Left ventricle myocardium inferior (tissue), 1 donor: ENCODE data around the gene WEE2. TPM values are rescaled to one million over a fixed set of nuclear protein-coding genes. Genes with fewer than 3 reads are reported as not detected.

ENCODE experiments used
- DNase-seq: peaks from one replicate; pipeline ENCODE4 v3.0.0-alpha.2; 2020
- H3K27ac ChIP-seq: fragments of 200-600 bp; replicated peaks from 2 replicates; pipeline ENCODE4 v1.8.0; 2021
- H3K27me3 ChIP-seq: fragments of 200-600 bp; 2 replicates; pipeline ENCODE4 v1.8.0; 2021; ENCODE audit warnings: low read depth
- H3K36me3 ChIP-seq: fragments of 200-600 bp; 2 replicates; pipeline ENCODE4 v1.8.0; 2021
- H3K4me1 ChIP-seq: fragments of 200-600 bp; 2 replicates; pipeline ENCODE4 v1.8.0; 2021
- H3K4me3 ChIP-seq: fragments of 200-600 bp; 2 replicates; pipeline ENCODE4 v1.8.0; 2021; ENCODE audit warnings: mild to moderate bottlenecking, moderate library complexity
- H3K9me3 ChIP-seq: fragments of 200-600 bp; replicated peaks from 2 replicates; pipeline ENCODE4 v1.8.0; 2021
- intact Hi-C: fragments of 100-400 bp; cut with micrococcal nuclease; formaldehyde crosslinking; loops from one replicate; pipeline ENCODE4 v1.11.0; 2022
- total RNA-seq: library from RNA; stranded (reverse); fragmentation: NEBNext Ultra II Directional; extraction: Animal tissue kit (Norgen Biotek cat#: 25700); gene quantifications from one replicate; pipeline ENCODE4 v1.2.1, GENCODE V29; 2021
- TF ChIP-seq, protein P1 (sequence below): fragments of 200-600 bp; IDR thresholded peaks from 2 replicates; pipeline ENCODE4 v1.8.0; 2021; ENCODE audit warnings: antibody characterized with exemption, mild to moderate bottlenecking, borderline replicate concordance
- donor health status: DM: no; HTN: yes; CAD: no; lungs with severe emphysema.

Gene WEE2
- total RNA-seq, 1 donor from 2014 or later, result not detected

DNA sequence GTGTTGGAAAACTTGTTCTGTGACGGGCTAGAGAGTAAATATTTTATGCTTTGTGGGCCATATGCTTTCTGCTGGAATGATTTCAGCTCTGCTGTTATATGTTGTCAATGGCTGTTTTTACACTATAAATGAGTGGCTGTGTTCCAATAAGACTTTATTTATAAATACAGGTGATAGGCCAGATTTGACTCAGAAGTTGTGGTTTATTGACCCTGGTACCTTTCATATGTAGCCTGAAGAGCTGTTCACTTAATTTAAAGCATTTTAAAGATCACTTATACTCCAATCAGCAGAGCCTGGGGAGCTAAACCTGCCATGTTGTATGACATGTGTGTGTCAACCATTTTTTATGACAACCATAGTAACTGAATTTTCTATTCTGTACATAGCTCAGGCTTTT lies 20.9 kb downstream of the WEE2 start:
- intact Hi-C loops, result no loop called here
- Histone ChIP-seq H3K4me3 (no peak overlapping the region), H3K36me3 (no peaks in the 10 kb centered on the region), H3K27ac (no peak overlapping the region), H3K9me3 (no peaks in the 10 kb centered on the region), H3K4me1 (no peaks in the 10 kb centered on the region), H3K27me3 (no peaks in the 10 kb centered on the region)
- TF ChIP-seq, protein P1, sequence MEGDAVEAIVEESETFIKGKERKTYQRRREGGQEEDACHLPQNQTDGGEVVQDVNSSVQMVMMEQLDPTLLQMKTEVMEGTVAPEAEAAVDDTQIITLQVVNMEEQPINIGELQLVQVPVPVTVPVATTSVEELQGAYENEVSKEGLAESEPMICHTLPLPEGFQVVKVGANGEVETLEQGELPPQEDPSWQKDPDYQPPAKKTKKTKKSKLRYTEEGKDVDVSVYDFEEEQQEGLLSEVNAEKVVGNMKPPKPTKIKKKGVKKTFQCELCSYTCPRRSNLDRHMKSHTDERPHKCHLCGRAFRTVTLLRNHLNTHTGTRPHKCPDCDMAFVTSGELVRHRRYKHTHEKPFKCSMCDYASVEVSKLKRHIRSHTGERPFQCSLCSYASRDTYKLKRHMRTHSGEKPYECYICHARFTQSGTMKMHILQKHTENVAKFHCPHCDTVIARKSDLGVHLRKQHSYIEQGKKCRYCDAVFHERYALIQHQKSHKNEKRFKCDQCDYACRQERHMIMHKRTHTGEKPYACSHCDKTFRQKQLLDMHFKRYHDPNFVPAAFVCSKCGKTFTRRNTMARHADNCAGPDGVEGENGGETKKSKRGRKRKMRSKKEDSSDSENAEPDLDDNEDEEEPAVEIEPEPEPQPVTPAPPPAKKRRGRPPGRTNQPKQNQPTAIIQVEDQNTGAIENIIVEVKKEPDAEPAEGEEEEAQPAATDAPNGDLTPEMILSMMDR, result no peak
- DNase-seq, result no peak

DNA sequence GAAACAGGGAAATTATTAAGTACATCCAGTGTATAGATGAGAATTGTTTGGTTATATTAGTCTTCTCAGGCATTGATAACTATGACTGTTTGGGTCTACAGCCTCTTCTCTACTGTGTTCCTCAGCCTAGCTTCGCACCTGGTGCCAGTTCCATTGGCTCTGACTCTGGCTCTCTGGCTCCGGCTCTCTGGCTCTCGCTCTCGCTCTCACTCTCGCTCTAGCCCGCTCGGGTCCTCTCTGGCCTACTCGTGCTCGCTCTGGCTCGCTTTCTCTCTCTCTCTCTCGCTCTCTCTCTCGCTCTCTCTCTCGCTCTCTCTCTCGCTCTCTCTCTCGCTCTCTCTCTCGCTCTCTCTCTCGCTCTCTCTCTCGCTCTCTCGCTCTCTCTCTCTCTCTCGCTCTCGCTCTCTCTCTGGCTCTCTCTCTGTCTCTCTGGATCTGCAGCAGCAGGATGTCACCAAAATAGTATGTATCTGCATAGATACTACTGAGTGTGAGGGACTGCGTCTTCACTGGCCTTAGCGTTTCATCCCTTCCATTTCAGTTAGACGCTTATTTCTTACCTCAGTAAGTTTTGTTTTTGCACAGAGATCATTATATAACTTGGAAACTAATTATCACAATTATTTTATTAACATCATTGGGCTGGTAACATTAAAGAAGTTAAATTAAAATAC lies 23.5 kb downstream of the WEE2 start:
- TF ChIP-seq, protein P1, result no peak
- H3K36me3 ChIP-seq, result no peaks in the 10 kb centered on the region
- no peaks in the 10 kb centered on the region for H3K9me3 ChIP-seq
- no peak overlapping the region for H3K4me3 ChIP-seq
- no peak overlapping the region for H3K27ac ChIP-seq
- DNase-seq, result no peak
- H3K4me1 ChIP-seq, result no peaks in the 10 kb centered on the region
- H3K27me3 ChIP-seq, result no peaks in the 10 kb centered on the region
- intact Hi-C loops, result loop anchor here (10.0 kb wide), 1 partner anchor 77 kb away; no protein-coding TSS in a partner anchor

DNA sequence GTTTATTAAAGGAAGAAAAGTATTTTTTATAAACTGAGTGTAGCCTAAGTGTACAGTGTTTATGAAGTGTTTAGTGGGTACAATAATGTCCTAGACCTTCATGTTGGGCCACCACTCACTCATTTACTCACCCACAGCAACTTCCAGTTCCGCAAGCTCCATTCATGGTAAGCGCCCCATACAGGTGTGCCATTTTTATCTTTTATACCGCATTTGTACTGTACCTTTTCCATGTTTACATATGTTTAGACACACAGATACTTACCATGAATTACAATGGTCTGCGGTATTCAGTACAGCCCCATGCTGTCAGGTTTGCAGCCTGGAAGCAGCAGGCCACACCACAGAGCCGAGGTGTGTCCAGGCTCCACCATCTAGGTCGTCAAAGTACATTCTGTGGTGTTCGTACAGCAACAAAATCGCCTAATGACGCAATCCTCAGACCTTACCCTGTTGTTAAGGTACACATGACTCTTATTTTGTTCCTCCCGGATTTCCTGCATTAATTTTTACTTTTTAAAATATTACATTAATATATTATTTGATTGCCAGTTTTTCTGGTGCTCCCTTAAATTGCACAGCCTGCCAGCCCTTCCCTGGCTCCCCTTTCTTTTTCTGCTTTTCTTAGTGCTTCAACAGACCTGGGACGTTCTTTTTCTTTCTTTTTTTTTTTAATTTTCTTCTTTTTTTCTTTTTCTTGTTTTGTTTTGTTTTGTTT lies 29.1 kb downstream of the WEE2 start:
- no peak for DNase-seq
- intact Hi-C loops, result loop anchor here (10.0 kb wide), 1 partner anchor 82 kb away; no protein-coding TSS in a partner anchor
- H3K9me3 ChIP-seq, result no peaks in the 10 kb centered on the region
- H3K36me3 ChIP-seq, result peaks cover 29% of the 10 kb centered on the region
- H3K27ac ChIP-seq, result peak overlapping the region; percentile 89
- no peaks in the 10 kb centered on the region for H3K27me3 ChIP-seq
- H3K4me1 ChIP-seq, result peaks cover 37% of the 10 kb centered on the region
- H3K4me3 ChIP-seq, result peak overlapping the region; percentile 84
- TF ChIP-seq, protein P1, result no peak

DNA sequence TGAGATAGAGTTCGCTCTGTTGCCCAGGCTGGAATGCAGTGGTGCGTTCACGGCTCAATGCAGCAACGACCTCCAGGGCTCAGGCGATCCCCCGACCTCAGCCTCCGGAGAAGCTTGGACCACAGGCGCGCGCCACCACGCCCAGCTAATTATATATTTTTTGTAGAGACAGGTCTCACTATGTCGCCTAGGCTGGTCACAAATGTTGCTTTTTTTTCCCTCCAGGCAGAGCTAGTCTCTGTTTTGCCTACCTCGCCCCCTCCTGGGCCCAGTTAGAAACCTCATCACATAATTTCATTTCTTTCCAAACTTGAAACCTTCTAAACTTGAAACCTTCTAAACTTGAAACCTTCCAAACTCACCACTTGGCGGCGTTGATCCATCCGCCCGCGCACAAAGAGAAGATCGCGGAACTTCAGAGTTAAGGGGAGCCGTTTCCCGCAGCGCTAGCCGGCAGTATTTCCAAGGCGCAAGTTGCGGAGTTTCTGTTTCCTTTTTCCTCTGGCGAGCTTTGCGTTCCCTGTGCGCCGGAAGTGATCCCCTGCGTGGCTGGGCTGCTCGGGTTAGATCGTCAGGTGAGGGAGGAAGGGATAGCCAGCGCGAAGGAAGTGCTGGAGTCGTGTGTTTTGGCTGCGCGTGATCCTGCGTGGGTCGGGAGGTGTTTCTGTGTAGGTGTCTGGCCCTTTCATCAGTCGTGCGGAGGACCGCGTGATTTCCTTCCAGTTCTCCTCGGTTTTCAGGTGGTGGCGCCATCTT lies 29.9 kb downstream of the WEE2 start, which contains the start of gene SSBP1:
Gene SSBP1 (plus strand): TSS at position 523 of the 756 bp plus-strand sequence. CDS start 809 bp downstream, outside the sequence.
- H3K4me3 ChIP-seq, result peak within 1 kb of the TSS; percentile 84
- intact Hi-C loops, result loop anchor here (10.0 kb wide), 1 partner anchor 83 kb away; no protein-coding TSS in a partner anchor
- peak; percentile 87 for DNase-seq
- H3K27ac ChIP-seq, result peak within 1 kb of the TSS; percentile 89
- H3K27me3 ChIP-seq, result no peaks in the 10 kb centered on the region
- peaks cover 36% of the 10 kb centered on the region for H3K36me3 ChIP-seq
- H3K4me1 ChIP-seq, result peaks cover 37% of the 10 kb centered on the region
- TF ChIP-seq, protein P1, result peak; percentile 80
- H3K9me3 ChIP-seq, result no peaks in the 10 kb centered on the region

DNA sequence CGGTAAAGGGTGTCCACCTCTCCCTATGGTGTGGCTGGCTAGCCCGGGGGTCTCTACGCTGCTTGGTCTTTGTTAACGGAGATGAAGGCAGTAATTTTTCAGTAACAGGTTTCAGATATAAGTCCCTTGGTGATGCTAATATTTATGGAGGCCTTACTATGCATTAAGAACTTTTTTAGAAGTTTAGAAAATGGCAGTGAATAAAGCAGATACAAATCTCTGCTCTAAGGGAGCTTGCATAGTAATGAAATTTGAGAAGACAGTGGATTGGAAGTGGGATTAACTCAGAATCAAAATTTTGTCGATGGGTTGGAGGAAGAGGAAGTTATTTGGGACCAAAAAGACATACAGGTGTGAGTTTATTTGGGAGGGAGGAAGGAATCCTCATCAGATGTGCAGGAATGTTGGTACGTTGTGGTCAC lies 30.4 kb downstream of the WEE2 start:
- no peak for DNase-seq
- Histone ChIP-seq H3K4me3 (peak overlapping the region; percentile 84), H3K4me1 (peaks cover 37% of the 10 kb centered on the region), H3K9me3 (no peaks in the 10 kb centered on the region), H3K27ac (peak overlapping the region; percentile 89), H3K36me3 (peaks cover 42% of the 10 kb centered on the region), H3K27me3 (no peaks in the 10 kb centered on the region)
- intact Hi-C loops, result loop anchor here (10.0 kb wide), 1 partner anchor 84 kb away; no protein-coding TSS in a partner anchor
- TF ChIP-seq, protein P1, result no peak
